WTC11 (cell line): Measurements from ENCODE around the gene EML4. TPM values are rescaled to one million over a fixed set of nuclear protein-coding genes. Genes with fewer than 3 reads are reported as not detected.

Experiments used
- ATAC-seq: fragments of 200-7000 bp; cut with Tn5 transposase; 2 replicates; pipeline ENCODE4 v1.10.0; 2021; ENCODE audit warnings: mild to moderate bottlenecking, moderate library complexity
- CTCF ChIA-PET: fragments of 300-600 bp; sonication (Branson Sonifier 250); formaldehyde crosslinking; loops from one replicate; lab custom pipeline; 2021; ENCODE audit warnings: antibody characterized with exemption; lab: Charles Lee
- POLR2A ChIA-PET: fragments of 350-600 bp; sonication (Branson Sonifier 250); formaldehyde crosslinking; loops from one replicate; lab custom pipeline; 2021; ENCODE audit warnings: antibody characterized with exemption; lab: Charles Lee
- DNase-seq: peaks from one replicate; pipeline ENCODE4 v3.0.0; 2021; ENCODE audit warnings: low spot score
- H3K27ac Mint-ChIP-seq: 2 replicates; pipeline ENCODE4 v1.8.0; 2021; ENCODE audit warnings: mixed read lengths
- H3K27me3 Mint-ChIP-seq: 2 replicates; pipeline ENCODE4 v1.8.0; 2021; ENCODE audit warnings: low read depth, mild to moderate bottlenecking, moderate library complexity, mixed read lengths
- H3K36me3 Mint-ChIP-seq: 2 replicates; pipeline ENCODE4 v1.8.0; 2021; ENCODE audit warnings: mixed read lengths
- H3K4me1 Mint-ChIP-seq: 2 replicates; pipeline ENCODE4 v1.8.0; 2022; ENCODE audit warnings: mixed read lengths
- H3K4me3 Mint-ChIP-seq: 2 replicates; pipeline ENCODE4 v1.8.0; 2021; ENCODE audit warnings: mild to moderate bottlenecking, moderate library complexity, mixed read lengths
- H3K9me3 Mint-ChIP-seq: 2 replicates; pipeline ENCODE4 v1.8.0; 2021; ENCODE audit warnings: mixed read lengths
- ATF1 ChIP-seq: sonication (generic); formaldehyde crosslinking; IDR thresholded peaks from 2 replicates; pipeline ENCODE4 v1.8.1; 2023; ENCODE audit warnings: mild to moderate bottlenecking, moderate library complexity, missing genetic modification reagents
- ETV6 ChIP-seq: sonication (generic); formaldehyde crosslinking; IDR thresholded peaks from 2 replicates; pipeline ENCODE4 v1.8.1; 2022; ENCODE audit warnings: mild to moderate bottlenecking, missing genetic modification reagents
- FOXK1 ChIP-seq: sonication (generic); formaldehyde crosslinking; IDR thresholded peaks from 2 replicates; pipeline ENCODE4 v1.8.0; 2022; ENCODE audit warnings: mild to moderate bottlenecking, moderate library complexity, missing genetic modification reagents
- GABPB1 ChIP-seq: sonication (generic); formaldehyde crosslinking; IDR thresholded peaks from 2 replicates; pipeline ENCODE4 v1.8.1; 2023; ENCODE audit warnings: mild to moderate bottlenecking, missing genetic modification reagents
- GRHL2 ChIP-seq: fragments of 250-450 bp; sonication (Bioruptor Pico); IDR thresholded peaks from 2 replicates; pipeline ENCODE4 v1.8.0; 2022; ENCODE audit warnings: mild to moderate bottlenecking, moderate library complexity; ENCODE audit not compliant: insufficient replicate concordance, severe bottlenecking
- HMGA2 ChIP-seq: fragments of 250-450 bp; sonication (Bioruptor Pico); IDR thresholded peaks from 2 replicates; pipeline ENCODE4 v1.4.0; 2021; ENCODE audit warnings: mild to moderate bottlenecking, moderate library complexity
- JAZF1 ChIP-seq: fragments of 250-450 bp; sonication (Bioruptor Pico); IDR thresholded peaks from 2 replicates; pipeline ENCODE4 v1.9.0; 2021; ENCODE audit warnings: moderate library complexity, mild to moderate bottlenecking, inconsistent platforms
- JUN ChIP-seq: sonication (generic); formaldehyde crosslinking; IDR thresholded peaks from 2 replicates; pipeline ENCODE4 v1.8.0; 2023; ENCODE audit warnings: mild to moderate bottlenecking, missing genetic modification reagents
- KAT7 ChIP-seq: sonication (generic); formaldehyde crosslinking; IDR thresholded peaks from 2 replicates; pipeline ENCODE4 v1.8.1; 2023; ENCODE audit warnings: missing genetic modification reagents, mild to moderate bottlenecking, borderline replicate concordance
- NFYB ChIP-seq: sonication (generic); formaldehyde crosslinking; conservative IDR thresholded peaks from 2 replicates; pipeline ENCODE4 v1.8.0; 2022; ENCODE audit warnings: low read depth, missing genetic modification reagents
- SMAD4 ChIP-seq: sonication (generic); formaldehyde crosslinking; IDR thresholded peaks from 2 replicates; pipeline ENCODE4 v1.8.0; 2022; ENCODE audit warnings: mild to moderate bottlenecking, missing genetic modification reagents
- ZNF317 ChIP-seq: sonication (generic); formaldehyde crosslinking; IDR thresholded peaks from 2 replicates; pipeline ENCODE4 v1.8.1; 2023; ENCODE audit warnings: low read depth, mild to moderate bottlenecking, moderate library complexity, missing genetic modification reagents, borderline replicate concordance
- ZNF423 ChIP-seq: fragments of 250-450 bp; sonication (Bioruptor Pico); IDR thresholded peaks from 2 replicates; pipeline ENCODE4 v2.1.2; 2022; ENCODE audit warnings: mild to moderate bottlenecking, moderate library complexity
- total RNA-seq: library from RNA; stranded (reverse); gene quantifications from 3 replicates; pipeline ENCODE4 v1.2.3, GENCODE V29; 2021
- TF ChIP-seq, protein P1 (sequence below): sonication (generic); formaldehyde crosslinking; conservative IDR thresholded peaks from 2 replicates; pipeline ENCODE4 v1.8.1; 2023; ENCODE audit warnings: mild to moderate bottlenecking, low read depth, missing genetic modification reagents, moderate library complexity
- TF ChIP-seq, protein P2 (sequence below): sonication (generic); formaldehyde crosslinking; conservative IDR thresholded peaks from 2 replicates; pipeline ENCODE4 v1.8.1; 2022; ENCODE audit warnings: mild to moderate bottlenecking, missing genetic modification reagents
- TF ChIP-seq, protein P3 (sequence below): sonication (generic); formaldehyde crosslinking; IDR thresholded peaks from 2 replicates; pipeline ENCODE4 v1.8.0; 2022; ENCODE audit warnings: mild to moderate bottlenecking, missing genetic modification reagents
- TF ChIP-seq, protein P4 (sequence below): sonication (generic); formaldehyde crosslinking; IDR thresholded peaks from 2 replicates; pipeline ENCODE4 v1.8.0; 2023; ENCODE audit warnings: mild to moderate bottlenecking, missing genetic modification reagents
- TF ChIP-seq, protein P5 (sequence below): sonication (generic); formaldehyde crosslinking; IDR thresholded peaks from 2 replicates; pipeline ENCODE4 v1.8.0; 2022; ENCODE audit warnings: mild to moderate bottlenecking, missing genetic modification reagents

The EML4 gene
- total RNA-seq, 1 experiment from 2014 or later = 89.9 TPM

DNA sequence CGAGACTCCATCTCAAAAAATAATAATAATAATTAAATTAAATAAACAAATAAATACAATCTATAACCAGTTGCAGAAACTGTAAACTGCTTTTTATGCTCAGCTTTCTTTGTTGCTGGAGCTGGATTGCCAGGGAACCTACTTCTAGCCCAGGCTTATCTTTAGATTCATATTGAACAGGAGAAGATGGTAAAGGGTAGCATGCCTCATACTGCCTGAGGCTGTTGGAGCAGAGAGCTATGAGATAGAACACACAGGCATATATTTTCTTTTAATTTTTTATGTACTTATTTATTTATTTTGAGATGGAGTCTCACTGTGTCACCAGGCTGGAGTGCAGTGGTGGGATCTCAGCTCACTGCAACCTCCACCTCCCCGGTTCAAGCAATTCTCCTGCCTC is 28.7 kb upstream of the EML4 start:
- no peak for DNase-seq
- CTCF ChIA-PET = interaction anchor here (1.4 kb wide), 1 partner anchor 49 kb away, joined by 3 read pairs; no protein-coding TSS in a partner anchor
- no peak overlapping the region; the same call in 1 of the 2 replicates for H3K27ac Mint-ChIP-seq
- peak overlapping the region; percentile 64 for H3K4me3 Mint-ChIP-seq
- no peak for TF ChIP-seq FOXK1 (CRISPR knock-in tag)
- TF ChIP-seq ZNF317 (CRISPR knock-in tag) = no peak
- TF ChIP-seq GABPB1 (CRISPR knock-in tag) = no peak
- TF ChIP-seq HMGA2 (CRISPR knock-in tag) = no peak
- TF ChIP-seq ATF1 = no peak
- no peak for TF ChIP-seq JUN (CRISPR knock-in tag)
- TF ChIP-seq ZNF423 (CRISPR knock-in tag) = no peak
- TF ChIP-seq, protein P1, sequence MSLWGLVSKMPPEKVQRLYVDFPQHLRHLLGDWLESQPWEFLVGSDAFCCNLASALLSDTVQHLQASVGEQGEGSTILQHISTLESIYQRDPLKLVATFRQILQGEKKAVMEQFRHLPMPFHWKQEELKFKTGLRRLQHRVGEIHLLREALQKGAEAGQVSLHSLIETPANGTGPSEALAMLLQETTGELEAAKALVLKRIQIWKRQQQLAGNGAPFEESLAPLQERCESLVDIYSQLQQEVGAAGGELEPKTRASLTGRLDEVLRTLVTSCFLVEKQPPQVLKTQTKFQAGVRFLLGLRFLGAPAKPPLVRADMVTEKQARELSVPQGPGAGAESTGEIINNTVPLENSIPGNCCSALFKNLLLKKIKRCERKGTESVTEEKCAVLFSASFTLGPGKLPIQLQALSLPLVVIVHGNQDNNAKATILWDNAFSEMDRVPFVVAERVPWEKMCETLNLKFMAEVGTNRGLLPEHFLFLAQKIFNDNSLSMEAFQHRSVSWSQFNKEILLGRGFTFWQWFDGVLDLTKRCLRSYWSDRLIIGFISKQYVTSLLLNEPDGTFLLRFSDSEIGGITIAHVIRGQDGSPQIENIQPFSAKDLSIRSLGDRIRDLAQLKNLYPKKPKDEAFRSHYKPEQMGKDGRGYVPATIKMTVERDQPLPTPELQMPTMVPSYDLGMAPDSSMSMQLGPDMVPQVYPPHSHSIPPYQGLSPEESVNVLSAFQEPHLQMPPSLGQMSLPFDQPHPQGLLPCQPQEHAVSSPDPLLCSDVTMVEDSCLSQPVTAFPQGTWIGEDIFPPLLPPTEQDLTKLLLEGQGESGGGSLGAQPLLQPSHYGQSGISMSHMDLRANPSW (CRISPR knock-in tag) = no peak
- no peak for TF ChIP-seq ETV6
- TF ChIP-seq NFYB (CRISPR knock-in tag) = no peak
- TF ChIP-seq, protein P2, sequence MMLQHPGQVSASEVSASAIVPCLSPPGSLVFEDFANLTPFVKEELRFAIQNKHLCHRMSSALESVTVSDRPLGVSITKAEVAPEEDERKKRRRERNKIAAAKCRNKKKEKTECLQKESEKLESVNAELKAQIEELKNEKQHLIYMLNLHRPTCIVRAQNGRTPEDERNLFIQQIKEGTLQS (CRISPR knock-in tag) = no peak
- TF ChIP-seq, protein P3, sequence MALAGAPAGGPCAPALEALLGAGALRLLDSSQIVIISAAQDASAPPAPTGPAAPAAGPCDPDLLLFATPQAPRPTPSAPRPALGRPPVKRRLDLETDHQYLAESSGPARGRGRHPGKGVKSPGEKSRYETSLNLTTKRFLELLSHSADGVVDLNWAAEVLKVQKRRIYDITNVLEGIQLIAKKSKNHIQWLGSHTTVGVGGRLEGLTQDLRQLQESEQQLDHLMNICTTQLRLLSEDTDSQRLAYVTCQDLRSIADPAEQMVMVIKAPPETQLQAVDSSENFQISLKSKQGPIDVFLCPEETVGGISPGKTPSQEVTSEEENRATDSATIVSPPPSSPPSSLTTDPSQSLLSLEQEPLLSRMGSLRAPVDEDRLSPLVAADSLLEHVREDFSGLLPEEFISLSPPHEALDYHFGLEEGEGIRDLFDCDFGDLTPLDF (CRISPR knock-in tag) = no peak
- TF ChIP-seq, protein P4, sequence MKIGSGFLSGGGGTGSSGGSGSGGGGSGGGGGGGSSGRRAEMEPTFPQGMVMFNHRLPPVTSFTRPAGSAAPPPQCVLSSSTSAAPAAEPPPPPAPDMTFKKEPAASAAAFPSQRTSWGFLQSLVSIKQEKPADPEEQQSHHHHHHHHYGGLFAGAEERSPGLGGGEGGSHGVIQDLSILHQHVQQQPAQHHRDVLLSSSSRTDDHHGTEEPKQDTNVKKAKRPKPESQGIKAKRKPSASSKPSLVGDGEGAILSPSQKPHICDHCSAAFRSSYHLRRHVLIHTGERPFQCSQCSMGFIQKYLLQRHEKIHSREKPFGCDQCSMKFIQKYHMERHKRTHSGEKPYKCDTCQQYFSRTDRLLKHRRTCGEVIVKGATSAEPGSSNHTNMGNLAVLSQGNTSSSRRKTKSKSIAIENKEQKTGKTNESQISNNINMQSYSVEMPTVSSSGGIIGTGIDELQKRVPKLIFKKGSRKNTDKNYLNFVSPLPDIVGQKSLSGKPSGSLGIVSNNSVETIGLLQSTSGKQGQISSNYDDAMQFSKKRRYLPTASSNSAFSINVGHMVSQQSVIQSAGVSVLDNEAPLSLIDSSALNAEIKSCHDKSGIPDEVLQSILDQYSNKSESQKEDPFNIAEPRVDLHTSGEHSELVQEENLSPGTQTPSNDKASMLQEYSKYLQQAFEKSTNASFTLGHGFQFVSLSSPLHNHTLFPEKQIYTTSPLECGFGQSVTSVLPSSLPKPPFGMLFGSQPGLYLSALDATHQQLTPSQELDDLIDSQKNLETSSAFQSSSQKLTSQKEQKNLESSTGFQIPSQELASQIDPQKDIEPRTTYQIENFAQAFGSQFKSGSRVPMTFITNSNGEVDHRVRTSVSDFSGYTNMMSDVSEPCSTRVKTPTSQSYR (CRISPR knock-in tag) = no peak
- TF ChIP-seq JAZF1 (CRISPR knock-in tag) = no peak
- TF ChIP-seq, protein P5, sequence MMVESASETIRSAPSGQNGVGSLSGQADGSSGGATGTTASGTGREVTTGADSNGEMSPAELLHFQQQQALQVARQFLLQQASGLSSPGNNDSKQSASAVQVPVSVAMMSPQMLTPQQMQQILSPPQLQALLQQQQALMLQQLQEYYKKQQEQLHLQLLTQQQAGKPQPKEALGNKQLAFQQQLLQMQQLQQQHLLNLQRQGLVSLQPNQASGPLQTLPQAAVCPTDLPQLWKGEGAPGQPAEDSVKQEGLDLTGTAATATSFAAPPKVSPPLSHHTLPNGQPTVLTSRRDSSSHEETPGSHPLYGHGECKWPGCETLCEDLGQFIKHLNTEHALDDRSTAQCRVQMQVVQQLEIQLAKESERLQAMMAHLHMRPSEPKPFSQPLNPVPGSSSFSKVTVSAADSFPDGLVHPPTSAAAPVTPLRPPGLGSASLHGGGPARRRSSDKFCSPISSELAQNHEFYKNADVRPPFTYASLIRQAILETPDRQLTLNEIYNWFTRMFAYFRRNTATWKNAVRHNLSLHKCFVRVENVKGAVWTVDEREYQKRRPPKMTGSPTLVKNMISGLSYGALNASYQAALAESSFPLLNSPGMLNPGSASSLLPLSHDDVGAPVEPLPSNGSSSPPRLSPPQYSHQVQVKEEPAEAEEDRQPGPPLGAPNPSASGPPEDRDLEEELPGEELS = no peak
- no peak for TF ChIP-seq KAT7
- no peak for TF ChIP-seq GRHL2 (CRISPR knock-in tag)
- TF ChIP-seq SMAD4 (CRISPR knock-in tag) = no peak
- POLR2A ChIA-PET = interaction anchor here (2.1 kb wide), 1 partner anchor 8 kb away, joined by 9 read pairs; no protein-coding TSS in a partner anchor
- no peaks in the 10 kb centered on the region for H3K36me3 Mint-ChIP-seq
- H3K27me3 Mint-ChIP-seq = no peaks in the 10 kb centered on the region
- H3K4me1 Mint-ChIP-seq = peaks cover 47% of the 10 kb centered on the region
- no peak for ATAC-seq
- H3K9me3 Mint-ChIP-seq = no peaks in the 10 kb centered on the region
